GM12873 (cell line): ENCODE measurements around the gene KCNIP3.

ENCODE experiments used
- TF ChIP-seq, protein P1 (sequence below): IDR thresholded peaks from 2 replicates; pipeline ENCODE4 v1.5.1; 2012; ENCODE audit warnings: low read depth, mild to moderate bottlenecking, moderate library complexity, low read length, control low read depth; ENCODE audit not compliant: insufficient read depth; ENCODE audit errors: missing control alignments

Gene KCNIP3

DNA sequence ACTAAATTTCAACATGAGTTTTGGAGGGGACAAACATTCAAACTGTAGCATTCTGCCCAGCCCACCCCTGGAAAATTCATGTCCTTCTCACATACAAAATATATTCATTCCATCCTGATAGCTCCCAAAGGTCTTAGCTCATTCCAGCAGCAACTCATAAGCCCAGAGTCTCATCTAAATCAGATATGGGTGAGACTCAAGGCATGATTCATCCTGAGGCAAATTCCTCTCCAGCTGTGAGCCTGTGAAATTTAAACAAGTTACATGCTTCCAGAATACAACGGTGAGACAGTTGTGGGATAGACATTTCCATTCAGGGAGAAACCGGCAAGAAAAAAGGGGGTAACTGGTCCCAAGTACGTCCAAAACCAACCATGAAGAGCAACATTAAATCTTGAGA, 61.9 kb downstream of the KCNIP3 start:
- TF ChIP-seq, protein P1, sequence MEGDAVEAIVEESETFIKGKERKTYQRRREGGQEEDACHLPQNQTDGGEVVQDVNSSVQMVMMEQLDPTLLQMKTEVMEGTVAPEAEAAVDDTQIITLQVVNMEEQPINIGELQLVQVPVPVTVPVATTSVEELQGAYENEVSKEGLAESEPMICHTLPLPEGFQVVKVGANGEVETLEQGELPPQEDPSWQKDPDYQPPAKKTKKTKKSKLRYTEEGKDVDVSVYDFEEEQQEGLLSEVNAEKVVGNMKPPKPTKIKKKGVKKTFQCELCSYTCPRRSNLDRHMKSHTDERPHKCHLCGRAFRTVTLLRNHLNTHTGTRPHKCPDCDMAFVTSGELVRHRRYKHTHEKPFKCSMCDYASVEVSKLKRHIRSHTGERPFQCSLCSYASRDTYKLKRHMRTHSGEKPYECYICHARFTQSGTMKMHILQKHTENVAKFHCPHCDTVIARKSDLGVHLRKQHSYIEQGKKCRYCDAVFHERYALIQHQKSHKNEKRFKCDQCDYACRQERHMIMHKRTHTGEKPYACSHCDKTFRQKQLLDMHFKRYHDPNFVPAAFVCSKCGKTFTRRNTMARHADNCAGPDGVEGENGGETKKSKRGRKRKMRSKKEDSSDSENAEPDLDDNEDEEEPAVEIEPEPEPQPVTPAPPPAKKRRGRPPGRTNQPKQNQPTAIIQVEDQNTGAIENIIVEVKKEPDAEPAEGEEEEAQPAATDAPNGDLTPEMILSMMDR, result no peak

DNA sequence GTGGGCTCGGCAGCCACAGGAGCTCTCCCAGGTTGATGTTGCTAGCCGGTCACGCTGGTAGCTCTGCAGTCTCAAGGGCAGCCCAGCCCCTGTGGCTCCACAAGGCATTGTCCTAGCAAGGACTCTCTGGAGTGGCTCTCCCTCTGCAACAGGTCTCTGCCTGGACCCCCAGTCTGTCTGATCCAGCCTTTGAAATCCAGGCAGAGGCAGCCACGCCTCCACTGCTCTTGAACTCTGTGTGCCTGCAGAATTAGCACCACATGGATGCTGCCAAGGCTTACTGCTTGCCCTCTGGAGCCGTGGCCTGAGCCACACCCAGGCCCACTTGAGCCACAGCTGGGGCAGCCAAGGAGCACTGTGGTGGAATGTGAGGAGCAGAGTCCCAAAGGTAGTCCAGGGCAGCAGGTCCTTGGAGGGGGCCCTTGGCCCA, 62.4 kb downstream of the KCNIP3 start:
- TF ChIP-seq, protein P1, result no peak

DNA sequence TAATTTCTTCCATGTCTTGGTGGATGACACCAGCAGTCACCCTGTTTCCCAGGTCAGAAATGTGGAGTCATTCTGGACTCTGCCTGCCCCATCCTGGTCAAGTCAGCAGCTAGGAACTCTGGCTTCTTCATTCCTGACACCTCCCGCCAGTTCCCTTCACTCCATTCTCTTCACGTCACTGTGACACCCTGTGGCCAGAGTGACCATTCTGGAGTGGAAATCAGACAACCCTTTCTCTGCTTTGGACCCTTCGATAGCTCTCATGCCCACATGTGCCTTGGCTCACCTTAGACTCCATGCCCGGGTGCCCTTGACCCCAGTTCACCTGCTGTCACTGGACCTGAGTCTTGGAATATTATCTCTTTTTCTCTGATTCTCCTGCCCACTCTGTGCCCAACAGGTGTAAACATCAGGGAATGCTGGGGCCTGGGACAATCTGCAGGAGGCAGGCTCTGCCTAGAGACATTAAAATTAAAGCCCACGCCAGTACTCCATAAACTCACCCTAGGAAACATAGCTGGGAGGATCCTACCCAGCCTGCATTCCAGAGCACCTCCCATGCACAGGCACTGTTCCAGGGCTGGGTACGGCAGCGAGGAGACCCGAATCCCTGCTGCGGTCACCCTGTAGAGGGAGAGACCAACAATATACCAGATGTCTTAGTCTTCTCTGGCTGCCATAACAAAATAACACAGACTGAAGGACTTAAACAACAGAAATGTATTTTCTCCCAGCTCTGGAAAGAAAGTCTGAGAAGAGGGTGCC, 64.3 kb downstream of the KCNIP3 start:
- TF ChIP-seq, protein P1, result no peak

DNA sequence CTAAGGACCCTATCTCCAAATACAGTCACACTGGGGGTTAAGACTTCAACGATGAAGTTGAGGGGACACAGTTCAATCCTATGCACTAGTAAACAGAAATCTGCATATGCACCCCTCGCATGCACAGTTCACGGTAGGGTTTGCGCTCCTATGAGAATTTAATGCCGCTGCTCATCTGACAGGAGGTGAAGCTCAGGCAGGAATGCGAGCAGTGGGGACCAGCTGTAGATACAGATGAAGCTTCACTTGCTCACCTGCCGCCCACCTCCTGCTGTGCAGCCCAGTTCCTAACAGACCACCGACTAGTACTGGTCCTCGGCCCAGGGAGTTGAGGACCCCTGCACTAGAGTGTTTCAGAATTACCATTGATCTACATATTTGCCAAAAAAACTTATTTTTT, 65.3 kb downstream of the KCNIP3 start:
- TF ChIP-seq, protein P1, result no peak

DNA sequence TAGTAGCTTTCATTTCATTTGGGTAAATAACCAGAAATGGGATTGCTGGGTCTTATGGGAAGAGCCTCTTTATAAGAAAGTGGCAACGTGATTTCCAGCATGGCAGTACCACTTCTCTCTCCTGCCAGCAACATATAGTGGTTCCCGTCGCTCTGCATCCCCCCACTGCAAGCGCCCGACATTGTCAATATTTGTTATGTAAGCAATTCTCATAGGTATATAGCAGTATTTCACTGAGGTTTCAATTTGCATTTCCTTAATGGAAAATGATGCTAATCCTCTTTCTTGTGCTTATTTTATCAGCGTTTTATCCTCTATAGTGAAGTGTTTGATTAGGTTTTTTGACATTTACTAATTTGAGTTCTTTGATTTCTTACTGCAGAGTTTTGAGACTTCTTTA, 69.4 kb downstream of the KCNIP3 start:
- TF ChIP-seq, protein P1, result no peak

DNA sequence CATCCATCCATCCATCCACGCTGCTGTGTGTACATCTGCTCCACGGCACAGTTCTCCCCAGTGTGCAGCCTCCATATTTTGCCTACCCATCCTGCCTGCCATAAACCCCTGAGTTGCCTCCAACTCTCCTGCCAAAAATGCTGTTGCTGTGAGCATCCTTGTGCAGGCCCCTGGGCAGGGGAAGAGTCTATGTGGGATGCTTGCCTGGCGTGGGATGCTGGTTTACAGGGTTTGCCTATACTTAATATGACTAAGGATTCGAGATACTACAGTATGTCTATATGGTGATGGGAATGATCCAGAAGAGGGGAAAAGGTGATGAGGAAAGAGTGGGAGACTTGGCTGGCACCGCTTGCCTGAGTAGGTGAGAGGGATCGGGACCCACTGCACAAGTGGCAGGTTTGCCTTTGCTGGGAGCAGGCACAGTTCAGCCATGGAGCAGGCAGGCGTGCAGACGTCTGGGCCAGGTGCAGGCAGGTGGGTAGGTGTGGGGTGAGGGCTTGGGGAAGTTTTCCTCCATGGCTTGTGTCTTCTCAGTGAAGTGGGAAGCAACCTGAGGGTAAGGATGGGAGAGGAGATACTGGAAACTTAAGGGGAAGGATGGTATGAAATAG, 75.2 kb downstream of the KCNIP3 start:
- TF ChIP-seq, protein P1, result no peak

DNA sequence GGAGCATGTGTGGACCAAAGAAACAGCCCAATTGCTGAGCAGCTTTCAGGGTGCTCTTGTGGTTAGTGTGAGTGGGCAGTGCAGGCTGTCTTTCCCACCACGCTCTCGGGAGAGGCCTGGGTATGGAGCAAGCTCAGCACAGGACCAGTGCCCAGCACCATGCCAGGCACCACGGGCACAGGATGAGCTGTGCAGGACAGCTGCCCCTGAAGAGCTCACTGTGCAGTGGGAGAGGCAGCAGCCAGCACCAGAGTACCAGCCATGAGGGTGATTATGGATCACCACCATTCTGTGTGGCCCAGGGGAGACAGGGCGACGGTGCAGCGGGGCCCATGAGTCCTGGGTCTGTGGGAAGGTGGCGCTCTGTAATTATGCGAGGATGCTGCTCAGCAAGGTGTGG, 75.7 kb downstream of the KCNIP3 start:
- TF ChIP-seq, protein P1, result no peak
